ENCODE data around the gene INAFM2.

INAFM2 gene

GRCh38 chr15:40344217-40344616 is 20.7 kb downstream of the INAFM2 start (continued):
- no peak for TF ChIP-seq ZBTB26 (tag by site-specific recombination; optimal IDR thresholded peaks at IDR 0.05)
- TF ChIP-seq IKZF3 (tag by site-specific recombination; IDR thresholded peaks at IDR 0.05), result no peak
- TF ChIP-seq ZNF610 (tag by site-specific recombination; IDR thresholded peaks at IDR 0.05; ENCODE audit: borderline replicate concordance), result no peak
- no peak for TF ChIP-seq ZNF354C (tag by site-specific recombination; IDR thresholded peaks at IDR 0.05; ENCODE audit: borderline replicate concordance, low read depth)
- no peak for TF ChIP-seq ZNF341 (tag by site-specific recombination; IDR thresholded peaks at IDR 0.05; ENCODE audit: low read depth)

GRCh38 chr15:40344631-40345120 is 21.2 kb downstream of the INAFM2 start:
- H3K36me3 ChIP-seq (ENCODE audit: control insufficient read depth in 2 of 2, insufficient read depth in 1 of 2, low read length in 2 of 2), result no peaks in the 10 kb centered on the region
- ChIA-PET CTCF (interaction anchor here (0.6 to 2.9 kb wide), 30 partner anchors 9 to 317 kb away, joined by 3 to 17 read pairs (median 4); partner anchors contain the start of genes DISP2, INAFM2 and KNSTRN), POLR2A (interaction anchor here (1.5 kb wide), 1 partner anchor 77 kb away, joined by 6 read pairs; no protein-coding TSS in a partner anchor)
- no peaks in the 10 kb centered on the region for H3K9me3 ChIP-seq (ENCODE audit: control insufficient read depth, insufficient read depth, low read depth, low read length)
- peaks cover 10% of the 10 kb centered on the region; the same call in 1 of the 2 replicates for H3K4me1 ChIP-seq (ENCODE audit: control insufficient read depth, insufficient read depth, low read length)
- H3K4me3 ChIP-seq (ENCODE audit: low read depth, low read length), result no peak overlapping the region
- no peak overlapping the region for H3K27ac ChIP-seq (ENCODE audit: extremely low read depth, low read depth, low read length)
- no peak for TF ChIP-seq ZNF544 (tag by site-specific recombination; IDR thresholded peaks at IDR 0.05)
- TF ChIP-seq ZBTB8A (tag by site-specific recombination; IDR thresholded peaks at IDR 0.05), result peak; percentile 42
- TF ChIP-seq ZNF416 (tag by site-specific recombination; IDR thresholded peaks at IDR 0.05), result no peak
- no peak for TF ChIP-seq ZNF280D (tag by site-specific recombination; IDR thresholded peaks at IDR 0.05)
- no peak for TF ChIP-seq ZNF791 (tag by site-specific recombination; IDR thresholded peaks at IDR 0.05)
- TF ChIP-seq ZNF501 (tag by site-specific recombination; IDR thresholded peaks at IDR 0.05), result no peak
- TF ChIP-seq ZNF660 (tag by site-specific recombination; IDR thresholded peaks at IDR 0.05), result no peak
- no peak for TF ChIP-seq REST (tag by site-specific recombination; IDR thresholded peaks at IDR 0.05)
- TF ChIP-seq ZNF654 (tag by site-specific recombination; IDR thresholded peaks at IDR 0.05; ENCODE audit: low read depth), result peak; percentile 46
- no peak for TF ChIP-seq PRDM4 (tag by site-specific recombination; IDR thresholded peaks at IDR 0.05)
- TF ChIP-seq ZNF341 (tag by site-specific recombination; IDR thresholded peaks at IDR 0.05; ENCODE audit: low read depth), result peak; percentile 58
- TF ChIP-seq SETDB1 (IDR thresholded peaks at IDR 0.05; ENCODE audit: insufficient read length, low read length), result no peak
- no peak for TF ChIP-seq PRDM6 (tag by site-specific recombination; IDR thresholded peaks at IDR 0.05)
- TF ChIP-seq ZNF600 (tag by site-specific recombination; IDR thresholded peaks at IDR 0.05), result no peak
- TF ChIP-seq TRIM28 (IDR thresholded peaks at IDR 0.05; ENCODE audit: borderline replicate concordance, low read length), result no peak
- TF ChIP-seq GLIS2 (tag by site-specific recombination; IDR thresholded peaks at IDR 0.05), result peak; percentile 45; the same call in 1 of the 2 replicates
- TF ChIP-seq ZNF747 (tag by site-specific recombination; IDR thresholded peaks at IDR 0.05), result no peak
- no peak for TF ChIP-seq KLF9 (tag by site-specific recombination; IDR thresholded peaks at IDR 0.05; ENCODE audit: low read depth)
- TF ChIP-seq ZNF658 (tag by site-specific recombination; IDR thresholded peaks at IDR 0.05), result no peak
- TF ChIP-seq ZNF23 (tag by site-specific recombination; IDR thresholded peaks at IDR 0.05; ENCODE audit: borderline replicate concordance), result no peak
- no peak for TF ChIP-seq SP2 (tag by site-specific recombination; IDR thresholded peaks at IDR 0.05)
- TF ChIP-seq HOXD13 (CRISPR knock-in tag; IDR thresholded peaks at IDR 0.05; ENCODE audit: borderline replicate concordance), result no peak
